Suprapubic skin (tissue), 4 donors: ENCODE data around the gene MTX1.

Experiments used
- CTCF ChIP-seq, 2 donors: fragments of 200-600 bp in 1 of 2; fragments of 450-650 bp in 1 of 2; sonication (generic) in 1 of 2; IDR thresholded peaks; one replicate each; pipeline ENCODE4 v1.5.1; 2016 to 2019; ENCODE audit warnings: antibody characterized with exemption in 2 of 2, mild to moderate bottlenecking in 1 of 2, moderate library complexity in 1 of 2
- EP300 ChIP-seq: sonication (generic); formaldehyde crosslinking; IDR thresholded peaks from one replicate; pipeline ENCODE4 v1.6.1; 2017; ENCODE audit warnings: antibody characterized with exemption
- POLR2A ChIP-seq, 2 donors: fragments of 450-650 bp; IDR thresholded peaks; one replicate each; pipeline ENCODE4 v1.6.1; 2017; ENCODE audit warnings: antibody characterized with exemption in 2 of 2, mild to moderate bottlenecking in 2 of 2, moderate library complexity in 2 of 2
- POLR2AphosphoS5 ChIP-seq, 3 donors: sonication (generic); formaldehyde crosslinking; IDR thresholded peaks; one replicate each; pipeline ENCODE4 v1.6.1; 2017; ENCODE audit warnings: antibody characterized with exemption in 3 of 3

GRCh38 chr1:155256058-155256852 is 47.8 kb downstream of the MTX1 start:
- TF ChIP-seq CTCF (IDR thresholded peaks at IDR 0.05) (no peak), POLR2A (IDR thresholded peaks at IDR 0.05) (no peak), EP300 (no peak), POLR2AphosphoS5 (IDR thresholded peaks at IDR 0.05) (no peak)
